Testis (tissue), 2 donors: ENCODE measurements around the gene TFEB.

Source experiments
- POLR2A ChIP-seq: fragments of 450-650 bp; IDR thresholded peaks from one replicate; pipeline ENCODE4 v1.6.1; 2017; ENCODE audit warnings: antibody characterized with exemption, mild to moderate bottlenecking, moderate library complexity
- TF ChIP-seq, protein P1 (sequence below), 3 experiments: fragments of 450-650 bp in 2 of 3; fragments of 200-600 bp in 1 of 3; sonication (generic) in 1 of 3; IDR thresholded peaks; one replicate each; pipeline ENCODE4 v1.5.1; 2016 to 2019; ENCODE audit warnings: antibody characterized with exemption in 3 of 3, mild to moderate bottlenecking in 2 of 3, moderate library complexity in 1 of 3

GRCh38 chr6:41758641-41759035 lies 23.2 kb upstream of the TFEB start:
- TF ChIP-seq, protein P1, sequence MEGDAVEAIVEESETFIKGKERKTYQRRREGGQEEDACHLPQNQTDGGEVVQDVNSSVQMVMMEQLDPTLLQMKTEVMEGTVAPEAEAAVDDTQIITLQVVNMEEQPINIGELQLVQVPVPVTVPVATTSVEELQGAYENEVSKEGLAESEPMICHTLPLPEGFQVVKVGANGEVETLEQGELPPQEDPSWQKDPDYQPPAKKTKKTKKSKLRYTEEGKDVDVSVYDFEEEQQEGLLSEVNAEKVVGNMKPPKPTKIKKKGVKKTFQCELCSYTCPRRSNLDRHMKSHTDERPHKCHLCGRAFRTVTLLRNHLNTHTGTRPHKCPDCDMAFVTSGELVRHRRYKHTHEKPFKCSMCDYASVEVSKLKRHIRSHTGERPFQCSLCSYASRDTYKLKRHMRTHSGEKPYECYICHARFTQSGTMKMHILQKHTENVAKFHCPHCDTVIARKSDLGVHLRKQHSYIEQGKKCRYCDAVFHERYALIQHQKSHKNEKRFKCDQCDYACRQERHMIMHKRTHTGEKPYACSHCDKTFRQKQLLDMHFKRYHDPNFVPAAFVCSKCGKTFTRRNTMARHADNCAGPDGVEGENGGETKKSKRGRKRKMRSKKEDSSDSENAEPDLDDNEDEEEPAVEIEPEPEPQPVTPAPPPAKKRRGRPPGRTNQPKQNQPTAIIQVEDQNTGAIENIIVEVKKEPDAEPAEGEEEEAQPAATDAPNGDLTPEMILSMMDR (IDR thresholded peaks at IDR 0.05), result no peak
- TF ChIP-seq POLR2A, result no peak
